ENCODE measurements around the gene C16orf78.

The C16orf78 gene

DNA sequence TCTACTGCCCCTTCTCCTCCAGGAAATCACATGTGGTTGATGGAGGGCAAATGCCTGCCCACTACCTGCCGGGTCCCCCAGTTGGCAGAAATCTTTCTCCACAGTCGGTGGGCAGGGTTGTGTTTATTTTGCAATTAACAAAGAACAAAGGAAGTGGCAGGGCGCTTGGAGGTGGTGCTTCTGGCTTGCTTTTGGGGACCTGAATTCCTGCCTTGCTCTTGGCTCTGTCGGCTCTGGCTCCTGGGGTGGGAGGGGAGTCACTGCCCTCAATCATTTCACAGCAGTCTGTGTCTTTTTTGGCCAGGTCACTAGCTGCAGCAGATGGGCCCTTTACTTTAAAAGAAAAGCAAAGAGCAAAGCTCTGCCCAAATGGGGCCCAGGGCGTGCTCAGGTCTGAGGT is 69.2 kb downstream of the C16orf78 start:
- Histone ChIP-seq H3K36me3 (no peaks in the 10 kb centered on the region), H3K27ac (peak overlapping the region in 9 of 11 experiments; percentile 68 to 91 (median 84); a peak in 18 of 22 replicates), H3K4me2 (peak overlapping the region; percentile 84 to 96 (median 94)), H3K9ac (peak overlapping the region in 8 of 11 experiments; percentile 16 to 82 (median 73); a peak in 12 of 22 replicates), H3K4me1 (peaks cover 24 to 73% (median 67%) of the 10 kb centered on the region in 10 experiments), H3K4me3 (no peak overlapping the region), H3K27me3 (no peaks in the 10 kb centered on the region), H4K20me1 (no peaks in the 10 kb centered on the region), H3K9me3 (replicated peaks in 1 of 11) (no peaks in the 10 kb centered on the region)
- no peak for TF ChIP-seq Cebpa-rat (IDR thresholded peaks at IDR 0.05)

DNA sequence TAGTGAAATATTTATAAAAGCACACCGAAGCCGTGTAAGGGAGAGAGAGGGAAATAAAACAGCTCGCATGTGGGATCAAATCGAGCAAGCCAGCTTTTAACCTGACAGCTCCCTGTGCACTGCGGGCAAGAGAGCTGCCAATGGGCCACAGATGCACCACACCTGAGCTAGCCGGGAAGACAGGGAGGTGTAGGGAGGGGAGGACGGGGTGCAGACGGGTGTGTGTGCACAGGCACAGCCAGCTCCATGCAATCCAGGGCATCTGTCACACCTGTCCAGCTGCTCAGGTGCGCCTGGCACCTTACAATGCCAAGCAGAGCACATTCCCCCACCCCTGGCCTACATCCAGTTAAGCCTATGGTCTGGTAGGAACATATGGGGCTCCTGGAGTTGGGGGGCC is 70.0 kb downstream of the C16orf78 start:
- TF ChIP-seq Cebpa-rat (IDR thresholded peaks at IDR 0.05) = no peak
- Histone ChIP-seq H4K20me1 (no peaks in the 10 kb centered on the region), H3K9me3 (replicated peaks in 1 of 11) (no peaks in the 10 kb centered on the region), H3K4me1 (peaks cover 24 to 71% (median 67%) of the 10 kb centered on the region in 10 experiments), H3K4me3 (no peak overlapping the region), H3K36me3 (no peaks in the 10 kb centered on the region), H3K27me3 (no peaks in the 10 kb centered on the region), H3K4me2 (peak overlapping the region in 9 of 11 experiments; percentile 11 to 96 (median 94); a peak in 12 of 22 replicates), H3K27ac (peak overlapping the region in 4 of 11 experiments; percentile 84 to 91 (median 86); a peak in 4 of 22 replicates), H3K9ac (no peak overlapping the region)

DNA sequence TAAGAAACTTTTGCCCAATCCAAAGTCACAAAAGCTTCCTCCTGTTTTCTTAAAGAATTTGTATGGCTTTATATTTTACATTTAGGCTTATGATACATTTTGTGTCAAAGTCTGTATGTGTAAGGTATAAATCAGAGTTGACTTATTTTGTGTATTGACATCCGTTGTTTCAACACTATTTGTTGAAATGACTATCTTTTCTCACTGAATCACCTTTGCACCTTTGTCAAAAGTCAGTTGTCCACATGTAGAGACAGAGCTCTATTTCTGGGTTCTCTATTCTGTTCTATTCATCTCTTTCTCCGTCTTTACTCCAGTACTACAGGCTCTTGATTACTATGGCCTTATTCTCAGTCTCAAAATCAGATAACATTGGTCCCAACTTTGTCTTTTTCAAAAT is 73.2 kb downstream of the C16orf78 start:
- Histone ChIP-seq H3K27me3 (no peaks in the 10 kb centered on the region), H3K4me3 (no peak overlapping the region), H3K27ac (no peak overlapping the region), H3K4me2 (no peak overlapping the region), H3K9ac (no peak overlapping the region), H4K20me1 (no peaks in the 10 kb centered on the region), H3K36me3 (no peaks in the 10 kb centered on the region), H3K9me3 (replicated peaks in 1 of 11) (no peaks in the 10 kb centered on the region), H3K4me1 (peaks cover 10 to 47% (median 42%) of the 10 kb centered on the region in 10 experiments)
- TF ChIP-seq Cebpa-rat (IDR thresholded peaks at IDR 0.05) = no peak
